ENCODE data around the gene SPRR2D. TPM values are rescaled to one million over a fixed set of nuclear protein-coding genes. Genes with fewer than 3 reads are reported as not detected.

The SPRR2D gene
- total and polyA plus RNA-seq, 2 donors (not counting 3 experiments of a cell fraction or from before 2014, with no cell fraction given) = not detected

DNA sequence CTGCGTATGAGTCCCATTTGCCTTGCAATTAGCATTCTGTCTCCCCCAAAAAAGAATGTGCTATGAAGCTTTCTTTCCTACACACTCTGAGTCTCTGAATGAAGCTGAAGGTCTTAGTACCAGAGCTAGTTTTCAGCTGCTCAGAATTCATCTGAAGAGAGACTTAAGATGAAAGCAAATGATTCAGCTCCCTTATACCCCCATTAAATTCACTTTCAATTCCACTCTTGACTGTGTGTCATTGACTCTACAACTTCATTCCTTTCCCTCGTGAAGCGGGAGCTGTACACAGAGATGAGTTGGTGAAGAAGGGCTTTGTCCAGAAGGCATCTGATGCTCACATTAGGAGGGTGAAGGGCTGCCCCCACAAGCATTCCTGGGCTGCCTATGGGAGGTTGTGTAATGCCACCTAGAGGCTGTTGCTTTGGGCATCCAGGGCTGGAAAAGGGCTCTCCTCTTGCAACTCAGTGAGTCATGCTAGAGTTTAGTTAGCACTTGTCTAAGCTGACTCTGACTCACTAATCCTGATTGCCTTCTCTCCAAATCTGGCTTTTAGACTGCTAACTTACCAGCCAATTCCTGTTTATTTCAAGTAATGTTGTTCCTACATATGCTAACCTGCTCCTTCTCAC, 8.1 kb downstream of the SPRR2D start:
- no peaks in the 10 kb centered on the region for H3K9me1 ChIP-seq (replicated peaks; ENCODE audit: control insufficient read depth, extremely low read depth, insufficient read depth, low read length)
- TF ChIP-seq, protein P1, sequence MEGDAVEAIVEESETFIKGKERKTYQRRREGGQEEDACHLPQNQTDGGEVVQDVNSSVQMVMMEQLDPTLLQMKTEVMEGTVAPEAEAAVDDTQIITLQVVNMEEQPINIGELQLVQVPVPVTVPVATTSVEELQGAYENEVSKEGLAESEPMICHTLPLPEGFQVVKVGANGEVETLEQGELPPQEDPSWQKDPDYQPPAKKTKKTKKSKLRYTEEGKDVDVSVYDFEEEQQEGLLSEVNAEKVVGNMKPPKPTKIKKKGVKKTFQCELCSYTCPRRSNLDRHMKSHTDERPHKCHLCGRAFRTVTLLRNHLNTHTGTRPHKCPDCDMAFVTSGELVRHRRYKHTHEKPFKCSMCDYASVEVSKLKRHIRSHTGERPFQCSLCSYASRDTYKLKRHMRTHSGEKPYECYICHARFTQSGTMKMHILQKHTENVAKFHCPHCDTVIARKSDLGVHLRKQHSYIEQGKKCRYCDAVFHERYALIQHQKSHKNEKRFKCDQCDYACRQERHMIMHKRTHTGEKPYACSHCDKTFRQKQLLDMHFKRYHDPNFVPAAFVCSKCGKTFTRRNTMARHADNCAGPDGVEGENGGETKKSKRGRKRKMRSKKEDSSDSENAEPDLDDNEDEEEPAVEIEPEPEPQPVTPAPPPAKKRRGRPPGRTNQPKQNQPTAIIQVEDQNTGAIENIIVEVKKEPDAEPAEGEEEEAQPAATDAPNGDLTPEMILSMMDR (IDR thresholded peaks at IDR 0.05; ENCODE audit: extremely low read depth in 1 of 2, insufficient read depth in 1 of 2, low read depth in 1 of 2, low read length in 2 of 2) = no peak
- TF ChIP-seq GATA2 (IDR thresholded peaks at IDR 0.05; ENCODE audit: insufficient read depth, insufficient read length, low read depth, low read length) = no peak
- no peak for TF ChIP-seq FOS (IDR thresholded peaks at IDR 0.05; ENCODE audit: borderline replicate concordance, insufficient read depth, low read length)
- no peak for TF ChIP-seq MYC (IDR thresholded peaks at IDR 0.05; ENCODE audit: low read depth, low read length)
- TF ChIP-seq JUN (IDR thresholded peaks at IDR 0.05; ENCODE audit: borderline replicate concordance, insufficient read depth, insufficient read length, low read depth) = no peak
- TF ChIP-seq EZH2 (IDR thresholded peaks at IDR 0.05; ENCODE audit: borderline replicate concordance, low read depth, low read length, severe bottlenecking) = no peak
- TF ChIP-seq, protein P2, sequence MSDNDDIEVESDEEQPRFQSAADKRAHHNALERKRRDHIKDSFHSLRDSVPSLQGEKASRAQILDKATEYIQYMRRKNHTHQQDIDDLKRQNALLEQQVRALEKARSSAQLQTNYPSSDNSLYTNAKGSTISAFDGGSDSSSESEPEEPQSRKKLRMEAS (IDR thresholded peaks at IDR 0.05; ENCODE audit: insufficient read depth, insufficient read length) = no peak
- TF ChIP-seq POLR2AphosphoS5 (IDR thresholded peaks at IDR 0.05; ENCODE audit: insufficient read depth, low read depth, low read length) = no peak
- TF ChIP-seq POLR2A (IDR thresholded peaks at IDR 0.05; ENCODE audit: low read depth, low read length) = no peak
- no peaks in the 10 kb centered on the region for H3K36me3 ChIP-seq (ENCODE audit: control insufficient read depth in 2 of 2, extremely low read depth in 1 of 2, insufficient read depth in 2 of 2, low read length in 2 of 2)
- no peaks in the 10 kb centered on the region for H3K4me1 ChIP-seq (ENCODE audit: control insufficient read depth, extremely low read depth, insufficient read depth, low read length)
- no peaks in the 10 kb centered on the region for H3K27me3 ChIP-seq (ENCODE audit: control insufficient read depth in 2 of 2, insufficient read depth in 2 of 2, low read length in 2 of 2)
- dilution Hi-C loops (cut with MboI; ENCODE audit: extremely low pct_ligation_motif_present, low sequenced_read_pairs) = no loop called here
- no peak overlapping the region for H3K4me2 ChIP-seq (ENCODE audit: insufficient read depth, low read length)
- H3K9me3 ChIP-seq (replicated peaks; ENCODE audit: control insufficient read depth, insufficient read depth, low read length) = no peaks in the 10 kb centered on the region
- no peak overlapping the region for H3K4me3 ChIP-seq (replicated peaks in 1 of 3; ENCODE audit: insufficient read depth in 1 of 3, low read depth in 1 of 3, low read length in 3 of 3)
- no peaks in the 10 kb centered on the region for H4K20me1 ChIP-seq (replicated peaks; ENCODE audit: control insufficient read depth, extremely low read depth, insufficient read depth, low read length)
- DNase-seq (ENCODE audit: low read depth, low spot score) = peak; percentile 20
- ChIA-PET POLR2A (no interaction called here), CTCF (no interaction called here)
- intact Hi-C loops (cut with micrococcal nuclease) = no loop called here
- no TSS peak for BruUV-seq (replicated peaks)
- FAIRE-seq = no peak
- H3K79me2 ChIP-seq (ENCODE audit: control insufficient read depth, insufficient read depth, low read length) = no peaks in the 10 kb centered on the region
- H2AFZ ChIP-seq (ENCODE audit: low read depth, low read length) = no peak overlapping the region
- no peak overlapping the region for H3K9ac ChIP-seq (replicated peaks; ENCODE audit: extremely low read depth, insufficient read depth, low read length)
- no peak overlapping the region for H3K27ac ChIP-seq (ENCODE audit: insufficient read depth, low read depth, low read length)
